OCI-LY3 (cell line): Measurements from ENCODE around the gene BRSK2.

ENCODE experiments used
- H2AFZ ChIP-seq: fragments of 200-600, 300-600 bp; shearing (Covaris generic); 2 replicates; pipeline ENCODE4 v1.6.0; 2014; ENCODE audit warnings: antibody characterized with exemption, low read depth, low read length
- H3K27ac ChIP-seq: fragments of 200-600, 300-600 bp; sonication (generic); 2 replicates; pipeline ENCODE4 v1.5.1; 2014; ENCODE audit warnings: mild to moderate bottlenecking, low read length, moderate library complexity, mixed read lengths
- H3K27me3 ChIP-seq: fragments of 200-600, 300-600 bp; sonication (generic); 2 replicates; pipeline ENCODE4 v1.6.1; 2014; ENCODE audit warnings: low read depth, low read length, mixed read lengths
- H3K36me3 ChIP-seq: fragments of 200-600, 300-600 bp; sonication (generic); replicated peaks from 2 replicates; pipeline ENCODE3; 2014; ENCODE audit warnings: low read depth, low read length, mixed read lengths
- H3K4me1 ChIP-seq: fragments of 300-600, 200-600 bp; sonication (generic); 2 replicates; pipeline ENCODE4 v1.6.1; 2014; ENCODE audit warnings: low read length, mixed read lengths
- H3K4me2 ChIP-seq: fragments of 200-600, 300-600 bp; sonication (generic); 2 replicates; pipeline ENCODE4 v1.6.1; 2014; ENCODE audit warnings: low read length, mixed read lengths
- H3K4me3 ChIP-seq: fragments of 300-600, 200-600 bp; sonication (generic); 2 replicates; pipeline ENCODE4 v1.5.1; 2014; ENCODE audit warnings: antibody characterized with exemption, mild to moderate bottlenecking, low read length, moderate library complexity
- H3K79me2 ChIP-seq: fragments of 300-600, 200-600 bp; shearing (Covaris generic); 2 replicates; pipeline ENCODE4 v1.6.1; 2014; ENCODE audit warnings: mild to moderate bottlenecking, low read length, mixed read lengths
- H3K9ac ChIP-seq: fragments of 300-600, 200-600 bp; shearing (Covaris generic); 2 replicates; pipeline ENCODE4 v1.6.0; 2014; ENCODE audit warnings: mild to moderate bottlenecking, low read length, moderate library complexity
- H3K9me3 ChIP-seq: fragments of 200-600, 300-600 bp; shearing (Covaris generic); 2 replicates; pipeline ENCODE4 v1.6.1; 2014; ENCODE audit warnings: low read length, mixed read lengths; ENCODE audit not compliant: insufficient read depth
- H4K20me1 ChIP-seq: fragments of 200-600, 300-600 bp; sonication (generic); 2 replicates; pipeline ENCODE4 v1.6.1; 2016; ENCODE audit warnings: low read length, mixed read lengths; ENCODE audit not compliant: insufficient read depth
- CTCF ChIP-seq: fragments of 200-600, 300-600 bp; sonication (generic); IDR thresholded peaks from 2 replicates; pipeline ENCODE4 v1.5.1; 2014; ENCODE audit warnings: antibody characterized with exemption, low read length, low read depth
- EZH2phosphoT487 ChIP-seq: fragments of 200-600 bp; shearing (Covaris generic); IDR thresholded peaks from 2 replicates; pipeline ENCODE4 v1.6.1; 2018; ENCODE audit warnings: antibody characterized with exemption, mixed run types, low read depth

The BRSK2 gene

GRCh38 chr11:1403078-1403620 is 13.4 kb downstream of the BRSK2 start:
- Histone ChIP-seq H3K4me1 (no peaks in the 10 kb centered on the region), H3K27me3 (no peaks in the 10 kb centered on the region), H3K79me2 (no peaks in the 10 kb centered on the region), H2AFZ (no peak overlapping the region), H3K4me2 (no peak overlapping the region), H3K27ac (no peak overlapping the region), H3K9ac (no peak overlapping the region), H3K36me3 (no peaks in the 10 kb centered on the region), H3K4me3 (no peak overlapping the region), H3K9me3 (no peaks in the 10 kb centered on the region), H4K20me1 (no peaks in the 10 kb centered on the region)
- TF ChIP-seq EZH2phosphoT487 (no peak), CTCF (no peak)

GRCh38 chr11:1403721-1404460 is 14.2 kb downstream of the BRSK2 start:
- no peaks in the 10 kb centered on the region for H3K27me3 ChIP-seq
- H3K4me3 ChIP-seq, result no peak overlapping the region
- no peak overlapping the region for H3K9ac ChIP-seq
- H3K9me3 ChIP-seq, result no peaks in the 10 kb centered on the region
- no peaks in the 10 kb centered on the region for H3K36me3 ChIP-seq
- no peak overlapping the region for H3K27ac ChIP-seq
- TF ChIP-seq EZH2phosphoT487 (no peak), CTCF (no peak)
- no peaks in the 10 kb centered on the region for H3K79me2 ChIP-seq
- H4K20me1 ChIP-seq, result no peaks in the 10 kb centered on the region
- H3K4me1 ChIP-seq, result no peaks in the 10 kb centered on the region
- no peak overlapping the region for H2AFZ ChIP-seq
- H3K4me2 ChIP-seq, result no peak overlapping the region

- Histone ChIP-seq H3K4me3 (no peak overlapping the region), H3K4me2 (no peak overlapping the region), H3K4me1 (no peaks in the 10 kb centered on the region), H4K20me1 (no peaks in the 10 kb centered on the region), H3K9ac (no peak overlapping the region), H2AFZ (no peak overlapping the region), H3K9me3 (no peaks in the 10 kb centered on the region), H3K27me3 (no peaks in the 10 kb centered on the region), H3K79me2 (no peaks in the 10 kb centered on the region), H3K27ac (no peak overlapping the region), H3K36me3 (no peaks in the 10 kb centered on the region)
- TF ChIP-seq CTCF (no peak), EZH2phosphoT487 (no peak)
Observed at GRCh38 chr11:1404461-1405185, 14.9 kb downstream of the BRSK2 start.
